PC-3 (cell line): ENCODE data around the gene FOXD2. TPM values are rescaled to one million over a fixed set of nuclear protein-coding genes. Genes with fewer than 3 reads are reported as not detected.

Experiments used
- ATAC-seq: fragments of 200-7000 bp; cut with Tn5 transposase; 2 replicates; pipeline ENCODE4 v1.9.1; 2020; ENCODE audit warnings: mild to moderate bottlenecking, moderate library complexity
- BruUV-seq: library from RNA; stranded (reverse); fragments of 400-500 nt; replicated peaks from 2 replicates; lab custom pipeline; 2021; lab: Mats Ljungman, UMichigan
- CTCF ChIA-PET: fragments of 300-600 bp; sonication (Branson Sonifier 250); formaldehyde crosslinking; loops from one replicate; lab custom pipeline; 2022; ENCODE audit warnings: antibody characterized with exemption; lab: Charles Lee
- POLR2A ChIA-PET: fragments of 300-600 bp; sonication (Branson Sonifier 250); formaldehyde crosslinking; loops from one replicate; lab custom pipeline; 2022; ENCODE audit warnings: antibody characterized with exemption; ENCODE audit not compliant: unreplicated experiment; lab: Charles Lee
- DNase-seq: peaks from one replicate; pipeline ENCODE4 v3.0.0-alpha.2; 2015
- H2AFZ ChIP-seq: fragments of 300-600 bp; sonication (generic); 2 replicates; pipeline ENCODE4 v1.6.0; 2016; ENCODE audit warnings: antibody characterized with exemption, low read length
- H3F3A ChIP-seq: fragments of 300-600 bp; sonication (generic); one replicate; pipeline ENCODE4 v1.6.0; 2017; ENCODE audit warnings: antibody characterized with exemption, low read length, control low read depth, mild to moderate bottlenecking; ENCODE audit not compliant: unreplicated experiment
- H3K27ac ChIP-seq: fragments of 300-600 bp; sonication (generic); 2 replicates; pipeline ENCODE4 v1.5.1; 2016; ENCODE audit warnings: mild to moderate bottlenecking, low read length
- H3K27me3 ChIP-seq: fragments of 300-600 bp; sonication (generic); 2 replicates; pipeline ENCODE4 v1.6.1; 2016; ENCODE audit warnings: low read length, mixed read lengths
- H3K36me3 ChIP-seq: fragments of 300-600 bp; sonication (generic); 2 replicates; pipeline ENCODE4 v1.6.1; 2016; ENCODE audit warnings: low read depth, mixed run types, low read length, mixed read lengths
- H3K4me1 ChIP-seq: fragments of 300-600 bp; sonication (generic); 2 replicates; pipeline ENCODE4 v1.5.1; 2016; ENCODE audit warnings: low read length; ENCODE audit not compliant: insufficient read depth
- H3K4me2 ChIP-seq: fragments of 300-600 bp; sonication (generic); 2 replicates; pipeline ENCODE4 v1.6.0; 2016; ENCODE audit warnings: low read length
- H3K4me3 ChIP-seq: fragments of 300-600 bp; sonication (generic); 2 replicates; pipeline ENCODE4 v1.5.1; 2016; ENCODE audit warnings: mild to moderate bottlenecking, low read length, mixed read lengths
- H3K79me2 ChIP-seq: fragments of 300-600 bp; sonication (generic); 2 replicates; pipeline ENCODE4 v1.6.1; 2017; ENCODE audit warnings: low read length, mixed read lengths
- H3K9ac ChIP-seq: fragments of 300-600 bp; sonication (generic); 2 replicates; pipeline ENCODE4 v1.6.0; 2016; ENCODE audit warnings: mild to moderate bottlenecking, low read length
- H3K9me2 ChIP-seq: fragments of 300-600 bp; sonication (generic); replicated peaks from 2 replicates; pipeline ENCODE4 v1.6.1; 2016; ENCODE audit warnings: mixed run types, low read length, mixed read lengths
- H3K9me3 ChIP-seq: fragments of 300-600 bp; sonication (generic); 2 replicates; pipeline ENCODE4 v1.6.1; 2016; ENCODE audit warnings: low read length, mixed read lengths
- H4K20me1 ChIP-seq: fragments of 300-600 bp; sonication (generic); 2 replicates; pipeline ENCODE4 v1.6.1; 2016; ENCODE audit warnings: low read length, mixed read lengths
- CTCF ChIP-seq: fragments of 300-600 bp; sonication (generic); conservative IDR thresholded peaks from 2 replicates; pipeline ENCODE4 v1.5.1; 2017; ENCODE audit warnings: antibody characterized with exemption, low read depth, mild to moderate bottlenecking, low read length
- EZH2 ChIP-seq: fragments of 300-600 bp; sonication (generic); IDR thresholded peaks from one replicate; pipeline ENCODE4 v1.6.1; 2017; ENCODE audit warnings: antibody characterized with exemption, mild to moderate bottlenecking, low read length; ENCODE audit not compliant: unreplicated experiment
- EZH2phosphoT487 ChIP-seq: fragments of 300-600 bp; sonication (generic); IDR thresholded peaks from 2 replicates; pipeline ENCODE4 v1.6.1; 2018; ENCODE audit warnings: mild to moderate bottlenecking, antibody characterized with exemption, low read length, borderline replicate concordance
- intact Hi-C: fragments of 100-400 bp; cut with micrococcal nuclease; formaldehyde crosslinking; loops from 2 replicates; pipeline ENCODE4 v1.9.0; 2023
- total RNA-seq: library from RNA; depleted of rRNA; stranded (reverse); fragments of >200 nt; gene quantifications from 2 replicates; pipeline ENCODE4 v1.2.3, GENCODE V29; 2014

The FOXD2 gene
- total RNA-seq, 1 experiment from 2014 or later = 0.80 TPM

- H3K36me3 ChIP-seq = no peaks in the 10 kb centered on the region
- H3K79me2 ChIP-seq = no peaks in the 10 kb centered on the region
- H4K20me1 ChIP-seq = no peaks in the 10 kb centered on the region
- no peaks in the 10 kb centered on the region for H3K4me1 ChIP-seq
- no peak for TF ChIP-seq CTCF
- no peak for TF ChIP-seq EZH2phosphoT487
- TF ChIP-seq EZH2 = no peak
- H3K4me3 ChIP-seq = no peak overlapping the region
- BruUV-seq = no TSS peak
- DNase-seq (no peak), ATAC-seq (no peak)
- no peaks in the 10 kb centered on the region for H3K9me3 ChIP-seq
- no peaks in the 10 kb centered on the region for H3F3A ChIP-seq
- POLR2A ChIA-PET = no interaction called here
- peaks cover 31% of the 10 kb centered on the region for H3K27me3 ChIP-seq
- no peak overlapping the region for H3K27ac ChIP-seq
- CTCF ChIA-PET = no interaction called here
- H3K9ac ChIP-seq = no peak overlapping the region
- H3K9me2 ChIP-seq = no peaks in the 10 kb centered on the region
- no peak overlapping the region for H2AFZ ChIP-seq
- H3K4me2 ChIP-seq = no peak overlapping the region
- intact Hi-C loops = no loop called here
These were observed 7.0 kb downstream of the FOXD2 start for GRCh38 chr1:47444562-47445465.

- ChIA-PET CTCF (no interaction called here), POLR2A (no interaction called here)
- ATAC-seq (no peak), DNase-seq (no peak)
- H3K4me2 ChIP-seq = no peak overlapping the region
- no peaks in the 10 kb centered on the region for H3K79me2 ChIP-seq
- no peak overlapping the region for H2AFZ ChIP-seq
- no TSS peak for BruUV-seq
- no peaks in the 10 kb centered on the region for H3F3A ChIP-seq
- H3K27ac ChIP-seq = no peak overlapping the region
- H3K27me3 ChIP-seq = peaks cover 38% of the 10 kb centered on the region
- no peak overlapping the region for H3K9ac ChIP-seq
- no peaks in the 10 kb centered on the region for H3K9me2 ChIP-seq
- no peaks in the 10 kb centered on the region for H3K9me3 ChIP-seq
- no peak overlapping the region for H3K4me3 ChIP-seq
- intact Hi-C loops = no loop called here
- no peaks in the 10 kb centered on the region for H3K36me3 ChIP-seq
- TF ChIP-seq EZH2 = no peak
- TF ChIP-seq EZH2phosphoT487 = no peak
- no peak for TF ChIP-seq CTCF
- no peaks in the 10 kb centered on the region for H4K20me1 ChIP-seq
- no peaks in the 10 kb centered on the region for H3K4me1 ChIP-seq
These were observed 8.1 kb downstream of the FOXD2 start for GRCh38 chr1:47445823-47446550.
